Body of pancreas (tissue), 4 donors: Measurements from ENCODE around the gene NUDT15. TPM values are rescaled to one million over a fixed set of nuclear protein-coding genes. Genes with fewer than 3 reads are reported as not detected.

Source experiments
- ATAC-seq: fragments of 150-250 bp; one replicate; pipeline ENCODE4 v1.9.1; 2016
- DNase-seq, 4 donors: peaks; one replicate each; pipeline ENCODE4 v3.0.0-alpha.2; 2019
- H3K27ac ChIP-seq, 4 donors: fragments of 200-600 bp; sonication (generic); 1 replicate in 3 of 4; 2 replicates in 1 of 4; pipeline versions ENCODE4 v1.5.1 to v1.6.1; 2016 to 2019; ENCODE audit warnings: mild to moderate bottlenecking in 1 of 4, mixed read lengths in 1 of 4, moderate library complexity in 1 of 4
- H3K27me3 ChIP-seq, 2 donors: fragments of 200-600 bp; sonication (generic); one replicate each; pipeline ENCODE4 v1.6.0; 2016; ENCODE audit warnings: mild to moderate bottlenecking in 1 of 2
- H3K36me3 ChIP-seq, 2 donors: fragments of 200-600 bp; sonication (generic); replicated peaks in 1 of 2; 2 replicates each; pipeline ENCODE4 v1.5.1; 2016; ENCODE audit warnings: low read depth in 2 of 2; ENCODE audit not compliant: insufficient read depth in 1 of 2
- H3K4me1 ChIP-seq: fragments of 200-600 bp; sonication (generic); one replicate; pipeline ENCODE4 v1.6.0; 2016
- H3K4me3 ChIP-seq, 2 donors: fragments of 200-600 bp; sonication (generic); 1 replicate in 1 of 2; 2 replicates in 1 of 2; pipeline ENCODE4 v1.5.1; 2016 to 2019
- H3K9me3 ChIP-seq, 3 donors: fragments of 200-600 bp; sonication (generic); 1 replicate in 2 of 3; 2 replicates in 1 of 3; pipeline ENCODE4 v1.5.1; 2016
- CTCF ChIP-seq, 7 experiments: fragments of 450-650 bp in 4 of 7; fragments of 200-600 bp in 3 of 7; sonication (generic) in 3 of 7; IDR thresholded peaks; one replicate each; pipeline ENCODE4 v1.5.1; 2016 to 2019; ENCODE audit warnings: antibody characterized with exemption in 7 of 7
- POLR2A ChIP-seq, 3 donors: fragments of 450-650 bp; IDR thresholded peaks; one replicate each; pipeline ENCODE4 v1.6.1; 2016; ENCODE audit warnings: antibody characterized with exemption in 3 of 3, mild to moderate bottlenecking in 2 of 3
- WGBS, 2 donors: methylation state at CpG; one replicate each; pipeline ENCODE4 v1.1.5; 2017; 5-methylcytosine and 5-hydroxymethylcytosine counted together
- intact Hi-C: fragments of 100-400 bp; cut with DNase I; formaldehyde crosslinking; loops from one replicate; pipeline ENCODE4 v1.15.1; 2023
- total RNA-seq, 2 donors: library from RNA; depleted of rRNA; stranded (reverse); fragments of >200 nt; gene quantifications; one replicate each; pipeline ENCODE4 v1.1.0, GENCODE V29; 2016

Gene NUDT15
- total RNA-seq, 2 donors from 2014 or later = 4.2 to 4.9 TPM

- H3K36me3 ChIP-seq = peaks cover 22 to 36% of the 10 kb centered on the region in 2 donors
- TF ChIP-seq CTCF (IDR thresholded peaks at IDR 0.05) = no peak
- no peak for TF ChIP-seq POLR2A (IDR thresholded peaks at IDR 0.05)
- no peak overlapping the region for H3K27ac ChIP-seq
- no peak for ATAC-seq
- no peak for DNase-seq
- H3K4me1 ChIP-seq = no peaks in the 10 kb centered on the region
- intact Hi-C loops = no loop called here
- H3K27me3 ChIP-seq = no peaks in the 10 kb centered on the region
- no peak overlapping the region for H3K4me3 ChIP-seq
- WGBS, 2 donors = 95 to 98% methylated on average over 2 of the region's 2 CpGs
- peaks cover 0 to 45% (median 3%) of the 10 kb centered on the region in 3 donors for H3K9me3 ChIP-seq
Observed at GRCh38 chr13:48072787-48073186, 35.3 kb downstream of the NUDT15 start.

GRCh38 chr13:48074006-48074405, 36.5 kb downstream of the NUDT15 start:
- TF ChIP-seq CTCF (IDR thresholded peaks at IDR 0.05) (no peak), POLR2A (IDR thresholded peaks at IDR 0.05) (no peak)
- DNase-seq = no peak
- H3K36me3 ChIP-seq = peaks cover 29 to 45% of the 10 kb centered on the region in 2 donors
- WGBS, 2 donors = 90 to 100% methylated on average over 2 of the region's 2 CpGs
- intact Hi-C loops = no loop called here
- no peak for ATAC-seq
- no peaks in the 10 kb centered on the region for H3K27me3 ChIP-seq
- H3K9me3 ChIP-seq = peaks cover 0 to 36% (median 3%) of the 10 kb centered on the region in 3 donors
- H3K27ac ChIP-seq = no peak overlapping the region
- H3K4me1 ChIP-seq = no peaks in the 10 kb centered on the region
- H3K4me3 ChIP-seq = no peak overlapping the region

- Histone ChIP-seq H3K36me3 (peaks cover 23 to 55% of the 10 kb centered on the region in 2 donors), H3K4me3 (no peak overlapping the region), H3K27ac (no peak overlapping the region), H3K9me3 (no peaks in the 10 kb centered on the region), H3K27me3 (no peaks in the 10 kb centered on the region), H3K4me1 (no peaks in the 10 kb centered on the region)
- ATAC-seq (no peak), DNase-seq (no peak)
- 50% methylated on average over 2 of the region's 2 CpGs for WGBS, 2 donors
- intact Hi-C loops = no loop called here
- TF ChIP-seq CTCF (IDR thresholded peaks at IDR 0.05) (no peak), POLR2A (IDR thresholded peaks at IDR 0.05) (no peak)
Observed at GRCh38 chr13:48078251-48078656, 40.7 kb downstream of the NUDT15 start.

- DNase-seq = no peak
- peaks cover 13 to 44% of the 10 kb centered on the region in 2 donors for H3K36me3 ChIP-seq
Observed at GRCh38 chr13:48081739-48082138, 44.2 kb downstream of the NUDT15 start.

More at GRCh38 chr13:48081739-48082138, 44.2 kb downstream of the NUDT15 start:
- H3K27ac ChIP-seq = no peak overlapping the region
- TF ChIP-seq CTCF (IDR thresholded peaks at IDR 0.05) = no peak
- no peak for TF ChIP-seq POLR2A (IDR thresholded peaks at IDR 0.05)
- no peak overlapping the region for H3K4me3 ChIP-seq
- intact Hi-C loops = no loop called here
- no peak for ATAC-seq
- H3K4me1 ChIP-seq = no peaks in the 10 kb centered on the region
- H3K9me3 ChIP-seq = no peaks in the 10 kb centered on the region
- WGBS, 2 donors = 92 to 97% methylated on average over 4 of the region's 4 CpGs
- H3K27me3 ChIP-seq = no peaks in the 10 kb centered on the region
